ENCODE data around the gene POLA2. TPM values are rescaled to one million over a fixed set of nuclear protein-coding genes. Genes with fewer than 3 reads are reported as not detected.

POLA2 gene
- total RNA-seq, 1 experiment from 2014 or later, result 37.7 TPM

GRCh38 chr11:65301491-65302329 is 39.9 kb downstream of the POLA2 start:
- Histone ChIP-seq H3K4me2 (ENCODE audit: insufficient read depth, insufficient read length, low read length) (no peak overlapping the region), H3K9ac (ENCODE audit: extremely low read depth, insufficient read length, low read length) (no peak overlapping the region), H3K27ac (ENCODE audit: insufficient read length, low read depth, low read length) (no peak overlapping the region), H3K23me2 (ENCODE audit: insufficient read length, low read depth, low read length, poor library complexity, severe bottlenecking) (no peaks in the 10 kb centered on the region), H2BK20ac (ENCODE audit: low read depth, low read length, poor library complexity, severe bottlenecking) (no peak overlapping the region), H2AK5ac (ENCODE audit: insufficient read length, low read length) (no peak overlapping the region), H2BK5ac (ENCODE audit: insufficient read length, low read length) (no peak overlapping the region), H2BK120ac (ENCODE audit: low read depth, low read length, poor library complexity, severe bottlenecking) (no peak overlapping the region), H3K4ac (ENCODE audit: low read depth, low read length) (no peak overlapping the region), H2AFZ (ENCODE audit: low read length) (no peak overlapping the region), H3K4me1 (ENCODE audit: insufficient read depth, low read length) (no peaks in the 10 kb centered on the region), H4K20me1 (ENCODE audit: control insufficient read depth, insufficient read depth, insufficient read length) (no peaks in the 10 kb centered on the region), H2BK15ac (ENCODE audit: low read depth, low read length) (no peak overlapping the region), H4K91ac (ENCODE audit: insufficient read length, low read depth, low read length) (no peak overlapping the region), H3K56ac (ENCODE audit: insufficient read length, low read depth, low read length) (no peak overlapping the region), H4K8ac (replicated peaks; ENCODE audit: insufficient read length, low read depth, low read length) (no peak overlapping the region), H3K18ac (ENCODE audit: insufficient read length, low read depth, low read length) (no peak overlapping the region), H2BK12ac (ENCODE audit: insufficient read length, low read depth, low read length) (no peak overlapping the region), H3K23ac (ENCODE audit: insufficient read length, low read depth, low read length) (no peak overlapping the region), H3T11ph (ENCODE audit: low read length) (no peak overlapping the region), H3K14ac (ENCODE audit: insufficient read depth, low read length) (no peak overlapping the region; the same call in 1 of the 2 replicates), H3K27me3 (ENCODE audit: insufficient read depth, low read length) (no peaks in the 10 kb centered on the region), H3K79me1 (ENCODE audit: insufficient read depth, low read depth, low read length, poor library complexity, severe bottlenecking) (no peaks in the 10 kb centered on the region), H4K5ac (ENCODE audit: insufficient read length, low read depth, low read length) (no peak overlapping the region), H3K9me3 (ENCODE audit: control insufficient read depth, low read depth, low read length) (no peaks in the 10 kb centered on the region), H3K79me2 (ENCODE audit: insufficient read depth, low read length) (no peaks in the 10 kb centered on the region)
- no peak for TF ChIP-seq CTCF (conservative IDR thresholded peaks at IDR 0.05)
- H3K27me3 Mint-ChIP-seq (ENCODE audit: low read depth), result no peaks in the 10 kb centered on the region; the same call in 1 of the 2 replicates
- no peaks in the 10 kb centered on the region for H3K9me3 Mint-ChIP-seq
- H3K4me3 Mint-ChIP-seq, result 0 out of 5 replicates have a peak overlapping the region, but pooled peaks of 1 of the 2 experiments have one; percentile 40
- peaks cover 13 to 21% of the 10 kb centered on the region in 2 experiments for H3K4me1 Mint-ChIP-seq
- H3K27ac Mint-ChIP-seq, result peak overlapping the region in 1 of 3 experiments; percentile 51; a peak in 1 of 7 replicates
- peaks cover 15 to 45% (median 44%) of the 10 kb centered on the region in 3 experiments; a peak in 6 of 7 replicates for H3K36me3 Mint-ChIP-seq (ENCODE audit: insufficient read depth in 1 of 3, low read depth in 3 of 3)
- peak; percentile 85 for DNase-seq
- no CpG with 5 or more reads among the region's 12 CpGs for WGBS (ENCODE audit: extremely low coverage, insufficient read length, low lambda C conversion rate)

All from H9 (cell line).